Effector memory CD8-positive, alpha-beta T cell (primary cell): ENCODE data around the gene ORC4.
"Not testable (repeated sequence)": the region's sequence is repeated elsewhere in the genome, so short reads cannot be mapped to it uniquely, and the experiment has no call there.

Experiments
- ATAC-seq: fragments of 150-1000 bp; cut with Tn5 transposase; replicated peaks from 2 replicates; pipeline ENCODE4 v1.10.0; 2021; ENCODE audit warnings: mild to moderate bottlenecking, moderate library complexity
- DNase-seq, 3 experiments: peaks; one replicate each; pipeline ENCODE4 v3.0.0; 2021
- H3K27ac Mint-ChIP-seq, 2 donors: one replicate each; pipeline ENCODE4 v1.8.0; 2022; ENCODE audit warnings: mild to moderate bottlenecking in 2 of 2, mixed read lengths in 2 of 2, moderate library complexity in 2 of 2
- H3K27me3 Mint-ChIP-seq, 2 donors: one replicate each; pipeline ENCODE4 v1.8.0; 2022; ENCODE audit warnings: mixed read lengths in 2 of 2
- H3K36me3 Mint-ChIP-seq: one replicate; pipeline ENCODE4 v1.8.0; 2022; ENCODE audit warnings: mild to moderate bottlenecking, moderate library complexity, mixed read lengths; ENCODE audit not compliant: insufficient read depth
- H3K4me1 Mint-ChIP-seq, 2 donors: one replicate each; pipeline ENCODE4 v1.8.0; 2022; ENCODE audit warnings: low read depth in 2 of 2, mixed read lengths in 2 of 2
- H3K4me3 Mint-ChIP-seq, 2 donors: one replicate each; pipeline ENCODE4 v1.8.0; 2022; ENCODE audit warnings: mild to moderate bottlenecking in 2 of 2, mixed read lengths in 2 of 2, moderate library complexity in 2 of 2
- H3K9me3 Mint-ChIP-seq, 2 donors: one replicate each; pipeline ENCODE4 v1.8.0; 2022; ENCODE audit warnings: mixed read lengths in 2 of 2

The ORC4 gene

DNA sequence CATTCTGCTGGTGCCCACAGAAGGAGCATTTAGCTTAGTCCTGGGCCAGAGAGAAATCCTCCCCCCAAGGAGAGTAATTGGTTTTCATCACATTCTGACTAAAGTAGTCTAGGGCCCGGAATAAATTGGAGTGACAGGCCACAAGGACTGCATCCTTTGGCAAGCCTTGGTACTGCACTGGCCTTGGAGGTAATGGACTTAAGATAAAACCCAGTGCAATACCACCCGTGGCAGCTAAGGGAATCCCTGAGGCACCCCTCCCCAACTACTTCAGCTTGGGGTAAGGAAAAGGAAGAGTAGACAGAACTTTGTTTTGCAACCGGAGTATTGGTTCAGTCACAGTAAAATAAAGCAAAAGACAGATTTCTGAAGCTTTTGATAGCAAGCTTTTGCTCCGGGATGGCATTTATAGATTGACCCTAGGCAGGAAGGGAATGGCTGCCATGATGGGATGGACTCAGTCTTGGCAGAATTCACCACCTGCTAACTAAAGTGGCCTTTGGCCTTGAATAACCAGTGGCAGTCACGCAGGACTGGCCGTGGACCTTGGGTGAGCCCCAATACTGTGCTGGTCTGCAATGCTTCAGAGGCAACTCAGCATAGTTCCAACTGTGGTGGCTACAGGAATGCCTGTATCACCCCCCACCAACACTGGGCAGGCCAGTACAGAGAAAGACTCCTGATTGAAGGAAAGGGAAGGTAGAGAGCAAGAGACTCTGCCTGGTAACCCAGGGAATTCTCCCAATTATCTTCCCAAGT, 14.1 kb downstream of the ORC4 start:
- DNase-seq, result no peak
- ATAC-seq, result no peak
- no peak overlapping the region for H3K27ac Mint-ChIP-seq
- no peak overlapping the region for H3K4me3 Mint-ChIP-seq
- no peaks in the 10 kb centered on the region for H3K27me3 Mint-ChIP-seq
- peaks cover 19 to 70% of the 10 kb centered on the region in 2 donors for H3K4me1 Mint-ChIP-seq
- H3K36me3 Mint-ChIP-seq, result peaks cover 2% of the 10 kb centered on the region
- peaks cover 7 to 9% of the 10 kb centered on the region in 2 donors for H3K9me3 Mint-ChIP-seq

DNA sequence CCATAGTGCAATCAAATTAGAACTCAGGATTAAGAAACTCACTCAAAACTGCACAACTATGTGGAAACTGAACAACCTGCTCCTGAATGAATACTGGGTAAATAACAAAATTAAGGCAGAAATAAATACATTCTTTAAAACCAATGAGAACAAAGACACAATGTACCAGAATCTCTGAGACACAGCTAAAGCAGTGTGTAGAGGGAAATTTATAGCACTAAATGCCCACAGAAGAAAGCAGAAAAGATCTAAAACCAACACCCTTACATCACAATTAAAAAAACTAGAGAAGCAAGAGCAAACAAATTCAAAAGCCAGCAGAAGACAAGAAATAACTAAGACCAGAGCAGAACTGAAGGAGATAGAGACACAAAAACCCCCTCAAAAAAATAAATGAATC, 18.1 kb downstream of the ORC4 start:
- not testable (repeated sequence) for H3K36me3 Mint-ChIP-seq, H3K27me3 Mint-ChIP-seq, H3K9me3 Mint-ChIP-seq, DNase-seq, ATAC-seq, H3K4me3 Mint-ChIP-seq
- peaks cover 23 to 69% of the 10 kb centered on the region in 2 donors for H3K4me1 Mint-ChIP-seq
- peak overlapping the region in 1 of 2 donors; percentile 12 for H3K27ac Mint-ChIP-seq

DNA sequence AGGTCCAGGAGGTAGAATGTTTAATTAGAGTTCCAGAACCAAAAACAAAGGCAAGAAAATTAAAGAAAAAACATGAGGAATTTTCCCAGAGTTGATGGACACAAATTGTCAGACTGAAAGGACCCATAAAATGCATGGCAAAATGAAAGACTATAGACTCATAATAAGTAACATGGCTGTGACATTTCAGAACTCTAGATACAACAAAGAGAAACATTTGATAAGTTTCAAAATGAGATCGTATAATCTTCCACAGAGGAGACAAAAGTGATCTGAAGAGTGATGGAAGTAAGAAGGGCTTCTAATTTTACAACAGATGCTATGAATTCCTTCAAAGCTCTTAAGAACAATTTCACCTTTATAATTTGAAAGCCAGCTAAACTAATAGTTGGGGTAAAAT, 20.4 kb downstream of the ORC4 start:
- peaks cover 7 to 9% of the 10 kb centered on the region in 2 donors for H3K9me3 Mint-ChIP-seq
- ATAC-seq (no peak), DNase-seq (no peak)
- peaks cover 27 to 67% of the 10 kb centered on the region in 2 donors for H3K4me1 Mint-ChIP-seq
- no peaks in the 10 kb centered on the region for H3K27me3 Mint-ChIP-seq
- H3K36me3 Mint-ChIP-seq, result peaks cover 9% of the 10 kb centered on the region
- H3K4me3 Mint-ChIP-seq, result no peak overlapping the region
- no peak overlapping the region for H3K27ac Mint-ChIP-seq

DNA sequence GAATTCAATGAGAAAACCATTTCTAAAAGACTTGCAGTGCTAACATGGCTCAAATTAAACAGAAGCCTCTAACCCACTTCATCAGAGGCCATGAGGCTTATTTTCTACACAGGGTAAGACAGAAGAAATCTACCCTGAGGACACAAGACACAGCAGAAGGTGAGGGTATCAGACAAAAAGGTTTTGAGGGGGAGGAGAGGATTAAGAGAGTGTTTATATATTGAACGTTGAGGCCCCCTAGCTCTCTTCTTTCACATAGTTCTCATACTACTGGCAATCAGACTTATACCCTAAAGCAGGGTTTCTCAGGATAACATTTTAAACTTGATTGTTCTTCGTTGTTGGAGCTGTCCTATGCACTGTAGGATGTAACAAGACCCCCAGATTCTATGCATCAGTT, 21.4 kb downstream of the ORC4 start:
- Mint-ChIP-seq H3K4me1 (peaks cover 25 to 63% of the 10 kb centered on the region in 2 donors), H3K4me3 (no peak overlapping the region), H3K27ac (peak overlapping the region in 1 of 2 donors; percentile 85), H3K9me3 (peaks cover 7 to 9% of the 10 kb centered on the region in 2 donors), H3K27me3 (no peaks in the 10 kb centered on the region), H3K36me3 (peaks cover 8% of the 10 kb centered on the region)
- ATAC-seq (no peak), DNase-seq (no peak)

DNA sequence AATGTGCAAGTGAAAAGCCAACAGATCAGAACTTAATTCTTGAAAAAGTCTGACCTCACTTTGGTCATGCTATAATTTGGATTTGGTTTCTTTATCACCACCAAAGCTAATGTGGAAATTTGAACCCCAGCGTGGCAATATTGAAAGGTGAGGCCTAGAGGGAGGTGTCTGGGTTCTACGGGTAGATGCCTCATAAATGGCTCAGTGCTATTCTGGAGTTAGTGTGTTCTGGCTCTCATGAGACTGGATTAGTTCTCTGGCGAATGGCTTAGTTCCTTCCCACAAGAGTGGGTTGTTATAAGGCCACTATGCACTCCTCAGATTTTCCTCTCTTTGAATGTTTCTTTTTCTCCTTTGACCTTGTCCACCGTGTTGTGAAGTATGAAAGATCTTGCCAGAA, 22.3 kb downstream of the ORC4 start:
- peaks cover 20 to 56% of the 10 kb centered on the region in 2 donors for H3K4me1 Mint-ChIP-seq
- DNase-seq (no peak), ATAC-seq (no peak)
- H3K27me3 Mint-ChIP-seq, result no peaks in the 10 kb centered on the region
- H3K4me3 Mint-ChIP-seq, result no peak overlapping the region
- peak overlapping the region in 1 of 2 donors; percentile 85 for H3K27ac Mint-ChIP-seq
- H3K36me3 Mint-ChIP-seq, result peaks cover 8% of the 10 kb centered on the region
- H3K9me3 Mint-ChIP-seq, result peaks cover 7 to 9% of the 10 kb centered on the region in 2 donors

DNA sequence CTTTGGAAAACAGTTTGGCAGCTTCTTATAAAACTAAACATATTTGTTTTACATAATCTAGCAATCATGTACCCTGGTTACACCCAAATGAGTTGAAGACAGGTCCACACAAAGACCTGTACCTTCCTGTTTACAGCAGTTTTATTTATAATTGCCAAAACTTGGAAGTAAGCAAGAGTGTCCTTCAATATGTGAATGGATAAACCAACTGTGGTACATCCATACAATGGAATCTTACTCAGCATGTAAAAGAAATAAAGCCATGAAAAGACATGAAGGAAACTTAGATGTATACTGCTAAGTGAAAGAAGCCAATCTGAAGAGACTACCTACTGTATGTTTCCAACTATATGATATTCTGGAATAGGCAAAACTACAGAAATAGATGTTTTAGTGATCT, 23.7 kb downstream of the ORC4 start:
- ATAC-seq (no peak), DNase-seq (no peak)
- Mint-ChIP-seq H3K9me3 (no peaks in the 10 kb centered on the region), H3K4me3 (no peak overlapping the region), H3K27ac (no peak overlapping the region), H3K27me3 (no peaks in the 10 kb centered on the region), H3K4me1 (peaks cover 23 to 48% of the 10 kb centered on the region in 2 donors), H3K36me3 (peaks cover 8% of the 10 kb centered on the region)

DNA sequence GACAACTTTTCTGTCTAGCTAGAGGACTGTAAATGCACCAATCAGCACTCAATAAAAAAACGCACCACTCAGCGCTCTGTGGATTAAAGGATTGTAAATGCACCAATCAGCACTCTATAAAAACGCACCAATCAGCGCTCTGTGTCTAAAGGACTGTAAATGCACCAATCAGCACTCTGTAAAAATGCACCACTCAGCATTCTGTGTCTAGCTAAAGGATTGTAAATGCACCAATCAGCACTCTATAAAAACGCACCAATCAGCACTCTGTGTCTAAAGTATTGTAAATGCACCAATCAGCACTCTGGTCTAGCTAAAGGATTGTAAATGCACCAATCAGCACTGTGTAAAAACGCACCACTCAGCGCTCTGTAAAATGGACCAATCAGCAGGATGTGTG, 25.6 kb downstream of the ORC4 start:
- Mint-ChIP-seq H3K36me3 (peaks cover 12% of the 10 kb centered on the region), H3K4me1 (peaks cover 18 to 37% of the 10 kb centered on the region in 2 donors)
- not testable (repeated sequence) for ATAC-seq, H3K27me3 Mint-ChIP-seq, H3K9me3 Mint-ChIP-seq, H3K4me3 Mint-ChIP-seq, DNase-seq, H3K27ac Mint-ChIP-seq

DNA sequence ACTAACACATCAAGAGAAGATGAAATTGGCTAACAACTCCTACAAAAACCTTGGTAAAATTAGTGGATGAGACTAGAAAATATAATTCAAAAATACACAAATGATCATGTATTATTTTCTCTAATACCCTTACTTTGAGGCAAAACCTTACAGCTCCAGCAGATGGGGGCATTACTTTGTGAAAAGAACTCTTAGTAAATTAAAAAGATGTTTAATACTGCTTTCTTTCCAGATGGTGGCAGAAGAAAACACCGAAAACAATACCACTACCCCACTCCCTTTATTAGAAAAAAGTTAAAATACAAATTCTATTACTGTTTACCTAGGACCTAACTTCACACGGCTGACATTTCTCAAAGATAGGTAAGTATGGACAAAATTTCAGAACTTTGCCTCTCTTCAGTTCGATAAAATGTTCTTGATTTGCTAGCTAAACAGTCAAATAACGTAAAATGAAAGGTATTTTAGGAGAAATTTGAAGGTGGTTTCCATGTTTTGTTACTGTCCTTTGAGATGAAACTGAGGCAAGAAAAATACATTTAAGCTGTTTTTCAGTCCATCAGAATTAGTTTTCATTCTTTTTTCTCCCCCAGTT, 30.6 kb downstream of the ORC4 start:
- Mint-ChIP-seq H3K36me3 (peaks cover 10% of the 10 kb centered on the region), H3K4me3 (no peak overlapping the region), H3K4me1 (peaks cover 9 to 34% of the 10 kb centered on the region in 2 donors), H3K9me3 (no peaks in the 10 kb centered on the region), H3K27ac (no peak overlapping the region), H3K27me3 (no peaks in the 10 kb centered on the region)
- ATAC-seq (peak; percentile 80), DNase-seq (peak; percentile 12 to 42 (median 29))

DNA sequence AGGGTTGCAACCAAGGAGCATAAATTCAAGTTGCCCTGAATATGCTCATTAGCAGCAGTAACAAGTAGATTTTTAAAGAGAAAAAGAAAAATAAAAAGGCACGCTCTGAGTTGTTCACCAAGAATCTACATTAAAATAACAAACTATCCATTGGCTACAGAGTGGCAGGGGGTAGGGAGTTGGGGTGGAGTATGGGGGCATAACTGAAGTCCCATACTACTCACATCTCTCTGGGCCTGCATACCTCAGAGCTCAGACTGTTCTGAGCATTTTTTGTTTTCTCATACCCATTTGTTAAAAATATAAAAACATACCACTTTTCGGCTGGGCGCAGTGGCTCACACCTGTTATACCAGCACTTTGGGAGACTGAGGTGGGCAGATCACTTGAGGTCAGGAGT, 31.4 kb downstream of the ORC4 start:
- H3K27ac Mint-ChIP-seq, result no peak overlapping the region
- DNase-seq, result no peak
- H3K9me3 Mint-ChIP-seq, result no peaks in the 10 kb centered on the region
- H3K36me3 Mint-ChIP-seq, result peaks cover 10% of the 10 kb centered on the region
- no peaks in the 10 kb centered on the region for H3K27me3 Mint-ChIP-seq
- no peak for ATAC-seq
- peaks cover 10 to 35% of the 10 kb centered on the region in 2 donors for H3K4me1 Mint-ChIP-seq
- H3K4me3 Mint-ChIP-seq, result no peak overlapping the region

DNA sequence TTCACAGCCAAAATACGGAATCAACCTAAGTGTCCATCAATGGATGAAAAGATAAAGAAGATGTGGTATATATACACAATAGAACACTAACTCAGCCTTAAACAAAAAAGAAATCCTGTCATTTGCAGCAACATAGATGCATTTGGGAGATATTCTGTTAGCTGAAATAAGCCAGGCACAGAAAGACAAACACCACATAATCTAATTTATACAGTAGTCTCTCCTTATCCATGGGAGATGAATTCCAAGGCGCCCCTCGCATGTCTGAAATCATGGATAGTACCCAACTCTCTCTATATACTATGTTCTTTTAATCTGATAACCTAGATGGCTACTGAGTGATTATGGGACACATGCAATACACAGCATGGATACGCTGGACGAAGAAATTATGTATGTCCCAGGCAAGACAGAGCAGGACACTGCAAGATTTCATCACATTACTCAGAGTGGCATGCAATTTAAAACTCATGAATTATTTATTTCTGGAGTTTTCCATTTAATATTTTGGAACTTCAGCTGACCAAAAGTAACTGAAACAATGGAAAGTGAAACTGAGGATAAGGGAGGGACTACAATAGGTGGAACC, 39.5 kb downstream of the ORC4 start:
- DNase-seq (no peak), ATAC-seq (no peak)
- H3K4me1 Mint-ChIP-seq, result peaks cover 26 to 60% of the 10 kb centered on the region in 2 donors

DNA sequence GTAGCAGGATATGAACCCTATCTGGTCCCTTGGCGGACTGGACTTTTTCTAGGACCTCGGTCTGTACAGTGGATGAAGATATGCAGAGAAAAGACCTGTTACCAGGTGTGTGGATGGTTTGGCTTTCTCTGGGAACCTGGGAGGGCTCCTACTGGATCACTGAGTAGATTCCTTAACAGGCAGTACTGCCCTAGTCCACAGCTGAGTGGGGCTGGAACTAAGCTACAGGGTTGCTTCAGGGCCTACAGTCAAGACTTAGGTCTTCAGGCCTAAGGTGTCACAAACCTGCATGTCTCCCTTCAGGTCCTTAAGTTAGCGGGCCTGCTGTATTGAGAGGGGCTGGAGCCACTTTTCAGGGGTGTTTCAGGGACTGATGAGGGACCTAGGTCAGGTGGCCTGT, 42.9 kb downstream of the ORC4 start:
- Mint-ChIP-seq H3K9me3 (no peaks in the 10 kb centered on the region), H3K4me3 (no peak overlapping the region)
- DNase-seq, result no peak

More for the DNA sequence above, 39.5 kb downstream of the ORC4 start:
- Mint-ChIP-seq H3K4me3 (no peak overlapping the region), H3K27ac (no peak overlapping the region), H3K36me3 (peaks cover 4% of the 10 kb centered on the region), H3K27me3 (no peaks in the 10 kb centered on the region), H3K9me3 (no peaks in the 10 kb centered on the region)

DNA sequence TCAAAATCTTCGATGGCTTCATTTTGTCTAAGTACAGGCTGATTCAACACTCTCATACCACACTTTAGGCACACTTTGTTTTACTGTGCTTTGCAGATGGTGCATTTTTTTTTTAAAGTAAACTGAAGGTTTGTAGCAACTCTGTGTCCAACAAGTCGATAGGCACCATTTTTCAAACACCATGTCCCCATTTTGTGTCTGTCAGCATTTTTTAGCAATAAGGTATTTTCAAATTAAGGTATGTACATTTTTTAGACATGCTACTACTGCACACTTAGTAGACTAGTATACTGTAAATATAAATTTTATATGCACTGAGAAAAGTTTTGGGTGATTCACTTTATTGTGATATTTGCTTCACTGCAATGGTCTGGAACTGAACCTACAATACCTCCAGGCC, 44.4 kb downstream of the ORC4 start:
- DNase-seq, result no peak
- H3K27me3 Mint-ChIP-seq, result no peaks in the 10 kb centered on the region
- peaks cover 9% of the 10 kb centered on the region for H3K36me3 Mint-ChIP-seq
- no peak overlapping the region for H3K4me3 Mint-ChIP-seq
- no peak for ATAC-seq
- H3K4me1 Mint-ChIP-seq, result peaks cover 10 to 23% of the 10 kb centered on the region in 2 donors
- no peaks in the 10 kb centered on the region for H3K9me3 Mint-ChIP-seq
- H3K27ac Mint-ChIP-seq, result no peak overlapping the region

More for the DNA sequence above, 42.9 kb downstream of the ORC4 start:
- no peak for ATAC-seq
- Mint-ChIP-seq H3K27ac (no peak overlapping the region), H3K27me3 (no peaks in the 10 kb centered on the region), H3K36me3 (peaks cover 4% of the 10 kb centered on the region), H3K4me1 (peaks cover 11 to 31% of the 10 kb centered on the region in 2 donors)

DNA sequence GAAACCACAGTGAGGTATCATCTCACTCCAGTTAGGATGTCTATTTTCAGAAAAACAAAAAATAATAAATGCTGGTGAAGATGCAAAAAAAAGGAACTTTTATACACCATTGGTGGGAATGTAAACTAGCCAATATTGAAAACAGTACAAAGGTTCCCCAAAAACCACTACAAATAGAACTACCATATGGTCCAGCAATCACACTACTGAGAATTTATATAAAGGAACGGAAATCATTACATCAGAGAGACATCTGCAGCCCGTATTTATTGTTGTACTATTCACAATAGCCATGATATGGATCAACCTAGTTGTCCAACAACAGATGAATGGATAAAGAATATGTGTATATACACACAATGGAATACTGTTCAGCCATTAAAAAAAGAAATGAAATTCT, 52.0 kb downstream of the ORC4 start:
- ATAC-seq, result no peak
- no peak overlapping the region for H3K4me3 Mint-ChIP-seq
- H3K27me3 Mint-ChIP-seq, result no peaks in the 10 kb centered on the region
- no peak overlapping the region for H3K27ac Mint-ChIP-seq
- peaks cover 3 to 7% of the 10 kb centered on the region in 2 donors for H3K9me3 Mint-ChIP-seq
- H3K4me1 Mint-ChIP-seq, result peaks cover 0 to 10% of the 10 kb centered on the region in 2 donors
- H3K36me3 Mint-ChIP-seq, result peaks cover 11% of the 10 kb centered on the region
- no peak for DNase-seq

DNA sequence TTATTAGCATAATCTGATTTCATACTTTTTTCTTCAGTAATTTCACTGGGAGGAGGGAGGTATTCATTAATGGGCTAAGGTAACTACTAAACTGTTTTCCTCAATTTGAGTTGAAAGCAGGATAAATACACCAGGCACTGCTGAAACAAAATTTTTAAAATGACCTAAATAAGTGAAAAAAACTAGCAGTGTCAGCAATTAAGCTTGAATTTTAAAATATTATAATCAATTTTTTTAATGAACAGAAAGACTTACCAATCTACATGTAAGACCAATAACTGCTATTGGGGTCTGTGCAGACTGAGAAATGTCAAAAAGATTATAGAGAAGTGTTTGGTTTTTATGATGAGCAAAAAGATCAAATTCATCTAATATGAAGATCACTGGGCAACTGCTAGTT, 68.4 kb downstream of the ORC4 start:
- Mint-ChIP-seq H3K4me1 (no peaks in the 10 kb centered on the region), H3K4me3 (no peak overlapping the region), H3K36me3 (peaks cover 30% of the 10 kb centered on the region), H3K9me3 (no peaks in the 10 kb centered on the region), H3K27me3 (no peaks in the 10 kb centered on the region), H3K27ac (no peak overlapping the region)
- no peak for ATAC-seq
- DNase-seq, result no peak
